Hepatocyte (in vitro differentiated cells): Measurements from ENCODE around the gene NR2C2. TPM values are rescaled to one million over a fixed set of nuclear protein-coding genes. Genes with fewer than 3 reads are reported as not detected.

Experiments
- DNase-seq: peaks from one replicate; pipeline ENCODE4 v3.0.0-alpha.2; 2016; ENCODE audit warnings: low spot score
- H2AFZ ChIP-seq: fragments of 200-600 bp; sonication (generic); 2 replicates; pipeline ENCODE4 v1.6.0; 2016; ENCODE audit warnings: antibody characterized with exemption, mild to moderate bottlenecking
- H3K27ac ChIP-seq: fragments of 200-600 bp; sonication (generic); 2 replicates; pipeline ENCODE4 v1.5.1; 2016; ENCODE audit warnings: mild to moderate bottlenecking
- H3K27me3 ChIP-seq: fragments of 200-600 bp; sonication (generic); 2 replicates; pipeline ENCODE4 v1.6.1; 2016
- H3K36me3 ChIP-seq: fragments of 200-600 bp; sonication (generic); replicated peaks from 2 replicates; pipeline ENCODE4 v1.5.1; 2016; ENCODE audit warnings: low read depth; ENCODE audit not compliant: insufficient read depth
- H3K4me1 ChIP-seq: fragments of 200-600 bp; sonication (generic); 2 replicates; pipeline ENCODE4 v1.5.1; 2016; ENCODE audit warnings: mild to moderate bottlenecking, moderate library complexity; ENCODE audit not compliant: insufficient read depth
- H3K4me2 ChIP-seq: fragments of 200-600 bp; sonication (generic); 2 replicates; pipeline ENCODE4 v1.6.0; 2016
- H3K4me3 ChIP-seq: fragments of 200-600 bp; sonication (generic); 2 replicates; pipeline ENCODE4 v1.5.1; 2016; ENCODE audit warnings: mild to moderate bottlenecking
- H3K79me2 ChIP-seq: fragments of 200-600 bp; sonication (generic); 2 replicates; pipeline ENCODE4 v1.6.0; 2017; ENCODE audit warnings: mild to moderate bottlenecking
- H3K9me2 ChIP-seq: fragments of 200-600 bp; sonication (generic); replicated peaks from 2 replicates; pipeline ENCODE4 v1.6.0; 2017; ENCODE audit warnings: mild to moderate bottlenecking; ENCODE audit not compliant: insufficient read depth
- H3K9me3 ChIP-seq: fragments of 200-600 bp; sonication (generic); 2 replicates; pipeline ENCODE4 v1.5.1; 2016; ENCODE audit warnings: low read depth, mild to moderate bottlenecking
- H4K20me1 ChIP-seq: fragments of 200-600 bp; sonication (generic); 2 replicates; pipeline ENCODE4 v1.6.0; 2016; ENCODE audit warnings: mild to moderate bottlenecking; ENCODE audit not compliant: insufficient read depth, poor library complexity, severe bottlenecking
- CTCF ChIP-seq: fragments of 200-600 bp; sonication (generic); IDR thresholded peaks from 2 replicates; pipeline ENCODE4 v1.5.1; 2016; ENCODE audit warnings: antibody characterized with exemption, mild to moderate bottlenecking; ENCODE audit not compliant: poor library complexity
- EZH2 ChIP-seq: fragments of 200-600 bp; sonication (generic); IDR thresholded peaks from 2 replicates; pipeline ENCODE4 v1.6.1; 2016; ENCODE audit warnings: antibody characterized with exemption, mild to moderate bottlenecking, borderline replicate concordance
- EZH2phosphoT487 ChIP-seq: fragments of 200-600 bp; sonication (generic); IDR thresholded peaks from one replicate; pipeline ENCODE4 v1.6.1; 2018; ENCODE audit warnings: antibody characterized with exemption, mild to moderate bottlenecking, low read depth, moderate library complexity; ENCODE audit not compliant: unreplicated experiment, severe bottlenecking
- WGBS: methylation state at CpG from one replicate; pipeline ENCODE4 v1.1.6; 2016; ENCODE audit warnings: low lambda C conversion rate; ENCODE audit errors: missing lambda C conversion rate; 5-methylcytosine and 5-hydroxymethylcytosine counted together
- polyA plus RNA-seq: library from polyadenylated mRNA; unstranded; fragments of >200 nt; fragmentation: Nextera tagmentation; extraction: Ambion mirVana; gene quantifications from 2 replicates; pipeline ENCODE4 v1.2.1, GENCODE V29; 2016
- total RNA-seq: library from RNA; depleted of rRNA; stranded (reverse); fragments of >200 nt; gene quantifications from 2 replicates; pipeline ENCODE4 v1.2.3, GENCODE V29; 2014

The NR2C2 gene
- total and polyA plus RNA-seq, 2 experiments from 2014 or later, result 14.7 to 29.6 TPM

DNA sequence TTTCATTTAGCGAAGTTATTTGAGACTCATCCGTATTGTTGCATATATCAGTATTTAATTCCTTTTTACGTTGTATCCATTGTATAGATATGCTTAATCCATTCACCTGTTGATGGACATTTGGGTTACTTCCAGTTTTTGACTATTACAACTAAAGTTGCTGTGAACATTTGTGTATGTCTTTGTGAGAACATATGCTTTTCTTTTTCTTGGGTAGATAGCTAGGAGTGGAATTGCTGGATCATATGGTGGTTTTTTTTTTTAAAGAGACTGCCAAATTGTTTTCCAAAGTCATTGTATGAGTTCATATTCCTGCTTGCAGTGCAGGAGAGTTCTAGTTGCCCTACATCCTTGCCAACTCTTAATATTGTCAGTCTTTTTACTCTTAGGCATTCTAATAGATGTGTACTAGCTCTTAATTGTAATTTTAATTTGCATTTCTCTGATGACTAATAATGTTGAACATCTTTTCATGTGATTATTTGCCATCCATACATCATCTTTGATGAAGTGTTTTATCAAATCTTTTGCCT lies 37.3 kb downstream of the NR2C2 start:
- Histone ChIP-seq H3K36me3 (no peaks in the 10 kb centered on the region), H3K4me2 (no peak overlapping the region), H3K4me3 (no peak overlapping the region), H3K9me3 (no peaks in the 10 kb centered on the region), H3K79me2 (peaks cover 73% of the 10 kb centered on the region), H3K27me3 (no peaks in the 10 kb centered on the region), H2AFZ (no peak overlapping the region), H3K27ac (no peak overlapping the region), H3K9me2 (no peaks in the 10 kb centered on the region), H3K4me1 (no peaks in the 10 kb centered on the region), H4K20me1 (peaks cover 5% of the 10 kb centered on the region)
- DNase-seq, result no peak
- 96% methylated on average over 3 of the region's 3 CpGs for WGBS
- no peak for TF ChIP-seq CTCF
- no peak for TF ChIP-seq EZH2
- no peak for TF ChIP-seq EZH2phosphoT487

DNA sequence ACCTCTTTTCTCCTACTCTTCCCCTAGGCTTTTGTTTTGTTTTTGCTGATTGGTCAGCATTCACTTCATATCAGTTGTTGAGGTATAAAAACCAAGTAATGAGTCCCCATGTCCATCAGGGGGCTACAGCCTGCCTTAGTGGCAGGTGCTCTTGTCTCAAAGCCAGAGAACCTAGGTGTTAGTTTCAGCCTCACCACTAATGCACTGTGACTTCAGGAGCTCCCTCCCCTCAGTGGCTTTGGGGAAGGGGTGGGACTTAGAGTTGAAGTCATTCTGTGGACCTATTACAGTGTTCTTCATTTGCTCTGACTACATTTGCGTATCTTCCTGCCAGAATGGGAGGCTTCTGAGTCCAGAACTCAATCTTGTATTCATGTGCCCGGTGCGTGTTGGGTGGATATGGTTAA lies 41.6 kb downstream of the NR2C2 start:
- 99% methylated on average over 3 of the region's 3 CpGs for WGBS
- H3K27me3 ChIP-seq, result no peaks in the 10 kb centered on the region
- DNase-seq, result no peak
- H3K36me3 ChIP-seq, result no peaks in the 10 kb centered on the region
- H3K9me3 ChIP-seq, result no peaks in the 10 kb centered on the region
- no peak overlapping the region for H3K27ac ChIP-seq
- H3K9me2 ChIP-seq, result no peaks in the 10 kb centered on the region
- H3K4me1 ChIP-seq, result peaks cover 7% of the 10 kb centered on the region
- no peak overlapping the region for H2AFZ ChIP-seq
- no peak overlapping the region for H3K4me2 ChIP-seq
- peaks cover 96% of the 10 kb centered on the region for H3K79me2 ChIP-seq
- H3K4me3 ChIP-seq, result no peak overlapping the region
- peaks cover 30% of the 10 kb centered on the region for H4K20me1 ChIP-seq
- TF ChIP-seq CTCF, result no peak
- TF ChIP-seq EZH2phosphoT487, result no peak
- TF ChIP-seq EZH2, result no peak

- no peak overlapping the region for H3K4me2 ChIP-seq
- peak; percentile 19 for DNase-seq
- H2AFZ ChIP-seq, result no peak overlapping the region
- no peaks in the 10 kb centered on the region for H3K36me3 ChIP-seq
- H3K9me3 ChIP-seq, result no peaks in the 10 kb centered on the region
- no peak overlapping the region for H3K4me3 ChIP-seq
- no peaks in the 10 kb centered on the region for H3K27me3 ChIP-seq
- H3K4me1 ChIP-seq, result peaks cover 7% of the 10 kb centered on the region
- H3K9me2 ChIP-seq, result no peaks in the 10 kb centered on the region
- peaks cover 30% of the 10 kb centered on the region for H4K20me1 ChIP-seq
- H3K27ac ChIP-seq, result no peak overlapping the region
- TF ChIP-seq EZH2phosphoT487, result no peak
- TF ChIP-seq CTCF, result no peak
- no peak for TF ChIP-seq EZH2
- peaks cover 94% of the 10 kb centered on the region for H3K79me2 ChIP-seq
- WGBS, result 42% methylated on average over 3 of the region's 3 CpGs
Measured at GRCh38 chr3:14989943-14990779, 42.8 kb downstream of the NR2C2 start.
